Activated B cell treated with CpG ODN at 0.5 μM for 24 hours (primary cell): ENCODE data around the gene IL7R. TPM values are rescaled to one million over a fixed set of nuclear protein-coding genes. Genes with fewer than 3 reads are reported as not detected.
A peak's percentile ranks its signal among the peaks of the same experiment; 100 is the strongest.

Source experiments
- ATAC-seq: fragments of 200-7000 bp; cut with Tn5 transposase; one replicate; pipeline ENCODE4 v1.10.0; 2021; ENCODE audit warnings: low read depth, mild to moderate bottlenecking, moderate library complexity
- CTCF ChIA-PET: fragments of 350-600 bp; sonication (Branson Sonifier 250); formaldehyde crosslinking; loops from one replicate; lab custom pipeline; 2021; ENCODE audit warnings: antibody characterized with exemption; lab: Charles Lee
- POLR2A ChIA-PET: fragments of 350-600 bp; sonication (Branson Sonifier 250); formaldehyde crosslinking; loops from one replicate; lab custom pipeline; 2021; ENCODE audit warnings: antibody characterized with exemption; lab: Charles Lee
- DNase-seq: peaks from one replicate; pipeline ENCODE4 v3.0.0; 2022
- H3K27ac Mint-ChIP-seq: one replicate; pipeline ENCODE4 v1.8.0; 2020; ENCODE audit warnings: mixed read lengths
- H3K27me3 Mint-ChIP-seq: one replicate; pipeline ENCODE4 v1.8.0; 2021; ENCODE audit warnings: mixed read lengths
- H3K36me3 Mint-ChIP-seq: one replicate; pipeline ENCODE4 v1.8.0; 2021; ENCODE audit warnings: low read depth, mixed read lengths
- H3K4me1 Mint-ChIP-seq: one replicate; pipeline ENCODE4 v1.8.0; 2021; ENCODE audit warnings: mixed read lengths
- H3K4me3 Mint-ChIP-seq: one replicate; pipeline ENCODE4 v1.8.0; 2020; ENCODE audit warnings: mild to moderate bottlenecking, mixed read lengths
- H3K9me3 Mint-ChIP-seq: one replicate; pipeline ENCODE4 v1.8.0; 2020; ENCODE audit warnings: mixed read lengths
- CTCF ChIP-seq: fragments of 200-600 bp; IDR thresholded peaks from one replicate; pipeline ENCODE4 v1.8.0; 2022; ENCODE audit warnings: antibody characterized with exemption, mild to moderate bottlenecking
- intact Hi-C: fragments of 100-400 bp; cut with micrococcal nuclease; formaldehyde crosslinking; loops from one replicate; pipeline ENCODE4 v1.15.1; 2024
- total RNA-seq: library from RNA; stranded (reverse); gene quantifications from 2 replicates; pipeline ENCODE4 v1.2.3, GENCODE V29; 2022

Gene IL7R
- total RNA-seq, 1 donor from 2014 or later, result 3.0 TPM

GRCh38 chr5:35884191-35884769, 27.6 kb downstream of the IL7R start:
- ATAC-seq (peak; percentile 67), DNase-seq (no peak)
- peaks cover 8% of the 10 kb centered on the region for H3K4me1 Mint-ChIP-seq
- H3K4me3 Mint-ChIP-seq, result no peak overlapping the region
- H3K27me3 Mint-ChIP-seq, result no peaks in the 10 kb centered on the region
- H3K27ac Mint-ChIP-seq, result no peak overlapping the region
- H3K36me3 Mint-ChIP-seq, result no peaks in the 10 kb centered on the region
- POLR2A ChIA-PET, result no interaction called here
- intact Hi-C loops, result no loop called here
- CTCF ChIA-PET, result no interaction called here
- no peak for TF ChIP-seq CTCF
- H3K9me3 Mint-ChIP-seq, result no peaks in the 10 kb centered on the region

GRCh38 chr5:35884773-35885172, 28.1 kb downstream of the IL7R start:
- intact Hi-C loops, result no loop called here
- no peaks in the 10 kb centered on the region for H3K27me3 Mint-ChIP-seq
- no peak for TF ChIP-seq CTCF
- DNase-seq, result no peak
- H3K9me3 Mint-ChIP-seq, result no peaks in the 10 kb centered on the region
- no peak for ATAC-seq
- H3K4me1 Mint-ChIP-seq, result peaks cover 8% of the 10 kb centered on the region
- no peak overlapping the region for H3K4me3 Mint-ChIP-seq
- H3K36me3 Mint-ChIP-seq, result no peaks in the 10 kb centered on the region
- POLR2A ChIA-PET, result no interaction called here
- CTCF ChIA-PET, result no interaction called here
- H3K27ac Mint-ChIP-seq, result no peak overlapping the region

- H3K36me3 Mint-ChIP-seq, result no peaks in the 10 kb centered on the region
- no peak overlapping the region for H3K4me3 Mint-ChIP-seq
- TF ChIP-seq CTCF, result no peak
- ATAC-seq (no peak), DNase-seq (no peak)
- peaks cover 8% of the 10 kb centered on the region for H3K4me1 Mint-ChIP-seq
- no peak overlapping the region for H3K27ac Mint-ChIP-seq
- no peaks in the 10 kb centered on the region for H3K27me3 Mint-ChIP-seq
- H3K9me3 Mint-ChIP-seq, result no peaks in the 10 kb centered on the region
- CTCF ChIA-PET, result no interaction called here
- intact Hi-C loops, result no loop called here
- POLR2A ChIA-PET, result no interaction called here
These were observed 29.7 kb downstream of the IL7R start for GRCh38 chr5:35886381-35886780.

- H3K36me3 Mint-ChIP-seq, result no peaks in the 10 kb centered on the region
- no peak overlapping the region for H3K27ac Mint-ChIP-seq
- ChIA-PET POLR2A (no interaction called here), CTCF (no interaction called here)
- H3K4me1 Mint-ChIP-seq, result peaks cover 8% of the 10 kb centered on the region
- H3K4me3 Mint-ChIP-seq, result no peak overlapping the region
- no peaks in the 10 kb centered on the region for H3K9me3 Mint-ChIP-seq
- H3K27me3 Mint-ChIP-seq, result no peaks in the 10 kb centered on the region
- intact Hi-C loops, result no loop called here
- TF ChIP-seq CTCF, result no peak
- ATAC-seq (no peak), DNase-seq (no peak)
These were observed 30.8 kb downstream of the IL7R start for GRCh38 chr5:35887321-35888100.
